Stimulated activated naive CD8-positive, alpha-beta T cell treated with anti-CD3 and anti-CD28 coated beads, Interleukin-15, amount 100 ng/mL, for 72 hours (primary cell): ENCODE results near the gene RUBCN.
"Not testable (repeated sequence)": the region's sequence is repeated elsewhere in the genome, so short reads cannot be mapped to it uniquely, and the experiment has no call there.

Experiments
- ATAC-seq: fragments of 150-1000 bp; cut with Tn5 transposase; 2 replicates; pipeline ENCODE4 v1.10.0; 2021; ENCODE audit warnings: mild to moderate bottlenecking, moderate library complexity
- DNase-seq, 2 donors: peaks; one replicate each; pipeline ENCODE4 v3.0.0; 2021 to 2022
- H3K27ac Mint-ChIP-seq, 2 donors: one replicate each; pipeline ENCODE4 v1.8.0; 2022; ENCODE audit warnings: mild to moderate bottlenecking in 2 of 2, mixed read lengths in 2 of 2, moderate library complexity in 2 of 2
- H3K27me3 Mint-ChIP-seq: one replicate; pipeline ENCODE4 v1.8.0; 2022; ENCODE audit warnings: mixed read lengths
- H3K4me1 Mint-ChIP-seq: one replicate; pipeline ENCODE4 v1.8.0; 2022; ENCODE audit warnings: mild to moderate bottlenecking, mixed read lengths
- H3K4me3 Mint-ChIP-seq, 2 donors: one replicate each; pipeline ENCODE4 v1.8.0; 2022; ENCODE audit warnings: mild to moderate bottlenecking in 2 of 2, mixed read lengths in 2 of 2, moderate library complexity in 1 of 2
- H3K9me3 Mint-ChIP-seq, 2 donors: one replicate each; pipeline ENCODE4 v1.8.0; 2022; ENCODE audit warnings: mixed read lengths in 2 of 2

The RUBCN gene

DNA sequence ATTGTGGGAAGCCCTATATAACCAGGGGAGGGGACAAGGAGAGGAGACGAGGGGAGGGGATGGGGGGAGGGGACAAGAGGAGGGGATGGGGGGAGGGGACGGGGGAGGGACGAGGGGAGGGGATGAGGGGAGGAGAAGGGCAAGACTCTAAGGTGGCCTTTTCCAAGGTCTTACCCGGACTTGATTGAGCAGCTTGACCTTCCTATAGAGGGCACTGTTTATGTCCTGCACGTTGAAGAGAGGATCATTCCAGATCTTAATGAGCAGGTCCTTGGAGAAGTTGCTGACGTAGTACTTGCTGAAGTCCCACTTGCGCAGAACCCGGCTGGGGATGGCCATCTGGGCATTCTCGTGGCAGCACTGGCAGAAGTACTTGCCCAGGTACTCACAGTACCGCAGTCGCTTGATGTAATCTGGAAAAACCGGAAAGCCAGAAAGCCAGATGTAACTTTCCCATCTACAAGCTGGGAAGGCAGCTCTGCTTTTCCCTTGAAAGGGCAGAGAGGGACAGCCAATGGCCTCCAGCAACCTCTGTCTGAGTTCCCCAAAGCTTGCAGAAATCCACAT, 55.7 kb downstream of the RUBCN start:
- no peak for ATAC-seq
- Mint-ChIP-seq H3K27me3 (no peaks in the 10 kb centered on the region), H3K9me3 (peaks cover 6 to 17% of the 10 kb centered on the region in 2 donors), H3K4me1 (no peaks in the 10 kb centered on the region), H3K4me3 (no peak overlapping the region), H3K27ac (no peak overlapping the region)
- DNase-seq, result no peak

DNA sequence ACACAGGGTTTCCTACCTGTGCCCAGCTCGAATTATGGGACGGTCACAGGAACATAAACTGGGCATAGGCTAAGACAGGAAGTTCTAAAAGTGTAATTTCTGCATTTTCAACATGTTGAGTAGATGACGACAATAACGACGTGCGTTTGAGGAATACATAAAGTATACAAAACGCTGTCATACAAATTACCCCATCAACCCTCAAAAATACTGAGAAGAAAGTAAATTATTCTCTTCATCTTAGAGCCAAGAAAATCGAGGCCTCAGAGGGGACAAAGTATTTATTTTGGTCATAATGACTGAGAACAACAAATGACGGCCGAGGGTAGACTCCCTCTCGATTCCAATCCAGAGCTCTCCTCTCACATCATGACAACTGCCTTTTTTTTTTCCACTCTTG, 60.8 kb downstream of the RUBCN start:
- Mint-ChIP-seq H3K4me1 (no peaks in the 10 kb centered on the region), H3K9me3 (peaks cover 6 to 17% of the 10 kb centered on the region in 2 donors), H3K4me3 (no peak overlapping the region), H3K27ac (no peak overlapping the region), H3K27me3 (no peaks in the 10 kb centered on the region)
- ATAC-seq, result no peak
- DNase-seq, result no peak

DNA sequence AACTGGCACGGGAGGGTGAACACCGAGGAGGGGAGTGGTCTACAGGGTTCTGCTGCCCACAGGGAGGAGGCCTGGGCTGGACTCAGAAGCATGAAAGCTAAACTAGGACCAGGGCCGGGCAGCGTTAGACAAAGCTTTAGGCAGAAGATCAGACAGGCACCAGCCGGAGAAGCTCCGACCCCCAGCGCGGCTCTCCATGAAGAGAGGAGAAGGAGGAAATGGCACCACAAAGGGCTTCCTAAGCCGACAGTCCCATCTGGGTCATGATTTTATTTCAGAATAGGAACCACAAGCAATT, 61.2 kb downstream of the RUBCN start:
- H3K4me1 Mint-ChIP-seq, result no peaks in the 10 kb centered on the region
- no peak overlapping the region for H3K4me3 Mint-ChIP-seq
- ATAC-seq, result no peak
- H3K27ac Mint-ChIP-seq, result no peak overlapping the region
- H3K27me3 Mint-ChIP-seq, result no peaks in the 10 kb centered on the region
- DNase-seq, result no peak
- H3K9me3 Mint-ChIP-seq, result peaks cover 6 to 17% of the 10 kb centered on the region in 2 donors

GRCh38 chr3:197674741-197675562, 61.8 kb downstream of the RUBCN start:
- no peaks in the 10 kb centered on the region for H3K4me1 Mint-ChIP-seq
- H3K27me3 Mint-ChIP-seq, result no peaks in the 10 kb centered on the region
- ATAC-seq, result no peak
- H3K4me3 Mint-ChIP-seq, result no peak overlapping the region
- peak overlapping the region in 1 of 2 donors; percentile 60 for H3K27ac Mint-ChIP-seq
- no peak for DNase-seq
- peaks cover 6 to 17% of the 10 kb centered on the region in 2 donors for H3K9me3 Mint-ChIP-seq

DNA sequence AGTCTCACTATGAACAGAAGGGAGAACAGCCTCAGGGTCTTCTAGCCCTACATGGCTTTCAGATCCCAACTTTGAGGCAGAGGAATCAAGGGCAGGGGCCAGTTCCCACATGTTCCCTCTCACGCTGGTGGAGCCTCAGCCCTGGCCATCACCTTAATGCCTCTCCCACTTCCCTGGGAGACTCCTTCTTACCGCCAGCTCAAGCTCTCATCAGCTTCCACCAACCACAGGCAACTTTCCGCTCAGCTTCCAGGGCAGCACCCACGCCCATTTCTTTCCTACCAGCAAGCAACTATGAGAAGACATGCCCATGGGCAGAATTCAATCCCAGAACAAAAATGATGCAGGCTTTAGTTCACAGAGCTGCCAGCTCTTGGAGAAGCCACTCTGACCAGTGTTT, 63.5 kb downstream of the RUBCN start:
- H3K27me3 Mint-ChIP-seq, result no peaks in the 10 kb centered on the region
- peak overlapping the region in 1 of 2 donors; percentile 21 for H3K27ac Mint-ChIP-seq
- H3K4me1 Mint-ChIP-seq, result no peaks in the 10 kb centered on the region
- peaks cover 3 to 4% of the 10 kb centered on the region in 2 donors for H3K9me3 Mint-ChIP-seq
- DNase-seq (no peak), ATAC-seq (no peak)
- H3K4me3 Mint-ChIP-seq, result no peak overlapping the region

DNA sequence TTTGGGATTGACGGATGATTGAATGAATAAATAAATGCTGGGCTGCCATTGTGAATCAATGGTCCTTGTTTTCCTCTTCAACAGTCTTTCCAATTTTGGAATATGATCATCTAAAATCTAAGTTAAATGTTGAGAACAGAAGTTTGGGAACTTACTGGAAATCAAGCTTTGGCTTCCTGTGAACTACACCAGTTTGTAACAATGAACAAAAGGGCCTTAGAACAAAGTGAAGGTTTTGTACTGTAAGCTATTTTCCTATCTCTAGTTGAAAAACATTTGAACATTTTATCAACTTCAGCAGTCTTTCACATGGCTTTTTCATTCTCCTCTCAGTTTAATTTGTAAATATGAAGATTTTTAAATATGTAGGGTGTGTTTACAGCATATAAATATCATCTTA, 66.3 kb downstream of the RUBCN start:
- Mint-ChIP-seq H3K4me1 (no peaks in the 10 kb centered on the region), H3K27me3 (no peaks in the 10 kb centered on the region), H3K4me3 (no peak overlapping the region), H3K9me3 (no peaks in the 10 kb centered on the region), H3K27ac (no peak overlapping the region)
- ATAC-seq, result no peak
- DNase-seq, result no peak

- Mint-ChIP-seq H3K4me1 (no peaks in the 10 kb centered on the region), H3K27ac (no peak overlapping the region), H3K4me3 (no peak overlapping the region), H3K27me3 (no peaks in the 10 kb centered on the region), H3K9me3 (no peaks in the 10 kb centered on the region)
- DNase-seq (no peak), ATAC-seq (no peak)
These were observed 68.7 kb downstream of the RUBCN start for GRCh38 chr3:197667968-197668367.

GRCh38 chr3:197667293-197667692, 69.4 kb downstream of the RUBCN start:
- H3K9me3 Mint-ChIP-seq, DNase-seq, H3K27me3 Mint-ChIP-seq, H3K4me3 Mint-ChIP-seq, ATAC-seq, H3K27ac Mint-ChIP-seq, H3K4me1 Mint-ChIP-seq: not testable (repeated sequence)

DNA sequence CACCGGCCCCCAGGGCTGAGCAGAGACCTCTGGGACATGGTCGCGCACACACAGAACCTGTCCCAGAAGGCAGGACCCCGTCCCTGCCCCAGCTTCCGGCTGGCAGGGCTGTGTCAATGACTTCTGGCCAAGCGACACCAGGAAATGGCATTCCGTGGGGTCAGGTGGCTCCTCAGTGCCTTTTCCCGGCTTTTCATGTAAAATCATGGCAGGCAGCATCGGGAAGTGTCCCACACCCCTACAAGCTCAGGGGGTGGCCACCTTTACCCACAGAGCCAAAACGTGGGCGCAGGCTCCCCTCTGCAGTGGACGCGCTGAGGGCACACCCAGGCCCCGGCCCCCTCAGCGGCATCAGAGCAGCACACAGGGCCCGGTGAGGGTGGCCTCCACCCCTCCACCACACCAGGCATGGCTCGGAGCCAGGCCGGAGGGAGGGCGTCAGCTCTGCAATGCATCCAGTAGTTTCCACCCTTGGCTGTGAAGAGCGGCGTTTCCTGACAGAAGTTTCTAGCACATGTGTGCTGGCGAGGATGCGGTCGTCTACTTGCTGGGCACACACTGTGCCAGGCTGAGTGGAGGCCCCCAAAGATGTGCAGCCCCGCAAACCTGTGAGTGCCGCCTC, 70.4 kb downstream of the RUBCN start:
- H3K9me3 Mint-ChIP-seq, DNase-seq, H3K27ac Mint-ChIP-seq, H3K4me3 Mint-ChIP-seq, ATAC-seq, H3K27me3 Mint-ChIP-seq: not testable (repeated sequence)
- peaks cover 10% of the 10 kb centered on the region for H3K4me1 Mint-ChIP-seq

- H3K4me3 Mint-ChIP-seq, H3K9me3 Mint-ChIP-seq, H3K27ac Mint-ChIP-seq, H3K27me3 Mint-ChIP-seq, DNase-seq: not testable (repeated sequence)
- peak; percentile 27 for ATAC-seq
- H3K4me1 Mint-ChIP-seq, result peaks cover 10% of the 10 kb centered on the region
These were observed 71.2 kb downstream of the RUBCN start for GRCh38 chr3:197665549-197665948.

GRCh38 chr3:197665142-197665491, 71.6 kb downstream of the RUBCN start:
- H3K9me3 Mint-ChIP-seq, DNase-seq, H3K27me3 Mint-ChIP-seq, H3K27ac Mint-ChIP-seq: not testable (repeated sequence)
- H3K4me1 Mint-ChIP-seq, result peaks cover 10% of the 10 kb centered on the region
- H3K4me3 Mint-ChIP-seq, result peak overlapping the region in 1 of 2 donors; percentile 68
- peak; percentile 93 for ATAC-seq

GRCh38 chr3:197664414-197665141, 72.1 kb downstream of the RUBCN start:
- H3K27ac Mint-ChIP-seq, H3K27me3 Mint-ChIP-seq, H3K9me3 Mint-ChIP-seq: not testable (repeated sequence)
- H3K4me3 Mint-ChIP-seq, result peak overlapping the region in 1 of 2 donors; percentile 68
- H3K4me1 Mint-ChIP-seq, result peaks cover 10% of the 10 kb centered on the region
- ATAC-seq (peak; percentile 60), DNase-seq (peak; percentile 66 to 80)

- not testable (repeated sequence) for DNase-seq, H3K9me3 Mint-ChIP-seq, H3K27ac Mint-ChIP-seq, ATAC-seq, H3K27me3 Mint-ChIP-seq, H3K4me3 Mint-ChIP-seq
- H3K4me1 Mint-ChIP-seq, result peaks cover 14% of the 10 kb centered on the region
These were observed 73.2 kb downstream of the RUBCN start for GRCh38 chr3:197663367-197664140.

GRCh38 chr3:197662352-197662751, 74.4 kb downstream of the RUBCN start:
- Mint-ChIP-seq H3K27ac (peak overlapping the region in 1 of 2 donors; percentile 74), H3K4me1 (peaks cover 16% of the 10 kb centered on the region)
- not testable (repeated sequence) for H3K4me3 Mint-ChIP-seq, H3K9me3 Mint-ChIP-seq, DNase-seq, ATAC-seq, H3K27me3 Mint-ChIP-seq

- H3K9me3 Mint-ChIP-seq, ATAC-seq, H3K4me3 Mint-ChIP-seq, DNase-seq, H3K27me3 Mint-ChIP-seq: not testable (repeated sequence)
- H3K27ac Mint-ChIP-seq, result peak overlapping the region in 1 of 2 donors; percentile 74
- H3K4me1 Mint-ChIP-seq, result peaks cover 21% of the 10 kb centered on the region
These were observed 74.8 kb downstream of the RUBCN start for GRCh38 chr3:197661874-197662273.
